Adrenal gland (tissue), 12 donors: ENCODE data around the gene LBHD2. TPM values are rescaled to one million over a fixed set of nuclear protein-coding genes. Genes with fewer than 3 reads are reported as not detected.
A peak's percentile ranks its signal among the peaks of the same experiment; 100 is the strongest.

ENCODE experiments used
- DNase-seq, 7 donors: peaks; one replicate each; pipeline ENCODE4 v3.0.0-alpha.2; 2019 to 2020
- H3K27ac ChIP-seq, 5 donors: fragments of 200-600 bp; sonication (generic) in 4 of 5; 1 replicate in 3 of 5; 2 replicates in 2 of 5; pipeline versions ENCODE4 v1.5.1 to v1.8.0; 2016 to 2020; ENCODE audit warnings: mild to moderate bottlenecking in 1 of 5
- H3K27me3 ChIP-seq: fragments of 200-600 bp; 2 replicates; pipeline ENCODE4 v1.8.0; 2021
- H3K36me3 ChIP-seq, 2 donors: fragments of 200-600 bp; replicated peaks in 1 of 2; 1 replicate in 1 of 2; 2 replicates in 1 of 2; pipeline versions ENCODE4 v1.5.1 to v1.8.0; 2018 to 2022
- H3K4me1 ChIP-seq, 2 donors: fragments of 200-600 bp; replicated peaks in 1 of 2; 1 replicate in 1 of 2; 2 replicates in 1 of 2; pipeline versions ENCODE4 v1.5.1 to v1.8.0; 2018 to 2021
- H3K4me3 ChIP-seq, 4 donors: fragments of 200-600 bp; sonication (generic) in 3 of 4; one replicate each; pipeline ENCODE4 v1.5.1; 2016 to 2018
- H3K9me3 ChIP-seq, 3 donors: fragments of 200-600 bp; sonication (generic) in 1 of 3; replicated peaks in 1 of 3; 1 replicate in 2 of 3; 2 replicates in 1 of 3; pipeline versions ENCODE4 v1.5.1 to v1.8.0; 2016 to 2021
- POLR2A ChIP-seq, 2 donors: fragments of 450-650 bp; IDR thresholded peaks; one replicate each; pipeline ENCODE4 v1.6.1; 2017; ENCODE audit warnings: antibody characterized with exemption in 2 of 2, mild to moderate bottlenecking in 2 of 2, moderate library complexity in 1 of 2
- WGBS, 4 donors: extraction: QIAGEN DNeasy Blood & Tissue Kit in 2 of 4; methylation state at CpG; one replicate each; pipeline versions ENCODE4 v1.1.5 to v1.1.7; 2013 to 2017; 5-methylcytosine and 5-hydroxymethylcytosine counted together
- intact Hi-C, 2 donors: fragments of 100-400 bp; cut with DNase I; formaldehyde crosslinking; loops; one replicate each; pipeline versions ENCODE4 v1.14.1 to v1.15.0; 2022 to 2023
- polyA plus RNA-seq, 3 donors: library from polyadenylated mRNA; stranded (reverse); fragments of 200-250 nt in 2 of 3; fragments of 350-450 nt in 1 of 3; fragmentation: Illumina TruSeq in 1 of 3; extraction: RNeasy Lipid Tissue Mini Kit (QIAGEN cat#74804) in 1 of 3; gene quantifications; one replicate each; pipeline ENCODE4 v1.2.3, GENCODE V29; 2013 to 2014
- total RNA-seq, 9 donors: library from RNA; depleted of rRNA in 4 of 9; stranded (reverse); fragments of >200 nt in 4 of 9; fragments of 120-200 nt in 1 of 9; fragmentation: NEBNext Ultra II Directional in 1 of 9; extraction: Animal tissue kit (Norgen Biotek cat#: 25700) in 1 of 9; gene quantifications; one replicate each; pipeline versions ENCODE4 v1.1.0 to v1.2.4, GENCODE V29; 2013 to 2023
- TF ChIP-seq, protein P1 (sequence below), 6 experiments: fragments of 450-650 bp in 4 of 6; fragments of 200-600 bp in 2 of 6; sonication (generic) in 1 of 6; IDR thresholded peaks; 1 replicate in 5 of 6; 2 replicates in 1 of 6; pipeline versions ENCODE4 v1.5.1 to v1.8.0; 2016 to 2021; ENCODE audit warnings: antibody characterized with exemption in 6 of 6, mild to moderate bottlenecking in 2 of 6, moderate library complexity in 1 of 6
- donor health status: healthy with polysubstance abuse.
- donor health status: Bipolar disorder and iron deficiency.
- donor health status: DM: yes; HTN: yes; CAD: no.
- donor health status: DM: no; HTN: no; CAD: no.
- donor health status: DM: no; HTN: no; CAD: no.
- donor health status: DM: yes; HTN: yes; CAD: no.

LBHD2 gene
- total and polyA plus RNA-seq, 12 donors, result 2.1 TPM; not detected in 11

DNA sequence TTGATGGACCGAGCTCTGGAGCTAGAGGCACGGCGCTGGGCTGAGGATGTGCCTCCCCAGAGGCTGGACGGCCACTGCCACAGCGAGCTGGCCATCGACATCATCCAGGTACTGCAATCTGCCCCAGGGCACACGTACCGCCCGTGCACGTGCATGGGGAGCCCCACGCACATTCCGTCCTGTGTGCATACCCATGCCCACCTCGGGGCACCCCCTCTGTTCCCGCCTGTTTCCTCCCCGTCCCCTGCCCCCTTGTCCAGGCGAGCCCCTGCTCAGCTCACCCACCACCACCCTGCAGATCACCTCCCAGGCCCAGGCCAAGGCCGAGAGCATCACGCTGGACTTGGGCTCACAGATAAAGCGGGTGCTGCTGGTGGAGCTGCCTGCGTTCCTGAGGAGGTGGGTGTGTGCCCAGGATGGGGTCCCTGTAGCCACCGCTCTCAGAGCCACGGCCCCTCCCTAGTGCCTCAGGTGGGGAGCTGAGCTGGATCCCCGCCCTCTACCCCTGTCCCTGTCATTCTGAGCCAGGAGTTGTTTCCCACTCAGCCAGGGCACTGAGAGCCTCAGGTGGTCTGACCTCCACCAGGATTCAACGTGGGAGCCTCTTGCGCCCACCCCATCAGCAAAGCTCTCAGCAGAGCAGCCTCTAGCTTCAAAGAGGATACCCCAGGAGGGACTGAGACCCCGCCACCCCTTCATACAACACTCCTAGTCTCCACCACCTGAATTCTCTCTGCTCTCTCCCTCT, 46.2 kb downstream of the LBHD2 start:
- H3K9me3 ChIP-seq, result no peaks in the 10 kb centered on the region
- intact Hi-C loops, result no loop called here
- 86 to 91% (median 87%) methylated on average over 19 to 26 of the region's 26 CpGs for WGBS, 4 donors
- no peaks in the 10 kb centered on the region for H3K27me3 ChIP-seq
- peak in 1 of 7 donors; percentile 45 for DNase-seq
- H3K4me3 ChIP-seq, result no peak overlapping the region
- H3K27ac ChIP-seq, result peak overlapping the region in 3 of 5 donors; percentile 35 to 72 (median 64)
- H3K4me1 ChIP-seq, result peaks cover 41 to 56% of the 10 kb centered on the region in 2 donors
- H3K36me3 ChIP-seq, result peaks cover 0 to 49% of the 10 kb centered on the region in 2 donors
- TF ChIP-seq, protein P1, sequence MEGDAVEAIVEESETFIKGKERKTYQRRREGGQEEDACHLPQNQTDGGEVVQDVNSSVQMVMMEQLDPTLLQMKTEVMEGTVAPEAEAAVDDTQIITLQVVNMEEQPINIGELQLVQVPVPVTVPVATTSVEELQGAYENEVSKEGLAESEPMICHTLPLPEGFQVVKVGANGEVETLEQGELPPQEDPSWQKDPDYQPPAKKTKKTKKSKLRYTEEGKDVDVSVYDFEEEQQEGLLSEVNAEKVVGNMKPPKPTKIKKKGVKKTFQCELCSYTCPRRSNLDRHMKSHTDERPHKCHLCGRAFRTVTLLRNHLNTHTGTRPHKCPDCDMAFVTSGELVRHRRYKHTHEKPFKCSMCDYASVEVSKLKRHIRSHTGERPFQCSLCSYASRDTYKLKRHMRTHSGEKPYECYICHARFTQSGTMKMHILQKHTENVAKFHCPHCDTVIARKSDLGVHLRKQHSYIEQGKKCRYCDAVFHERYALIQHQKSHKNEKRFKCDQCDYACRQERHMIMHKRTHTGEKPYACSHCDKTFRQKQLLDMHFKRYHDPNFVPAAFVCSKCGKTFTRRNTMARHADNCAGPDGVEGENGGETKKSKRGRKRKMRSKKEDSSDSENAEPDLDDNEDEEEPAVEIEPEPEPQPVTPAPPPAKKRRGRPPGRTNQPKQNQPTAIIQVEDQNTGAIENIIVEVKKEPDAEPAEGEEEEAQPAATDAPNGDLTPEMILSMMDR (IDR thresholded peaks at IDR 0.05), result no peak
- TF ChIP-seq POLR2A (IDR thresholded peaks at IDR 0.05), result no peak

DNA sequence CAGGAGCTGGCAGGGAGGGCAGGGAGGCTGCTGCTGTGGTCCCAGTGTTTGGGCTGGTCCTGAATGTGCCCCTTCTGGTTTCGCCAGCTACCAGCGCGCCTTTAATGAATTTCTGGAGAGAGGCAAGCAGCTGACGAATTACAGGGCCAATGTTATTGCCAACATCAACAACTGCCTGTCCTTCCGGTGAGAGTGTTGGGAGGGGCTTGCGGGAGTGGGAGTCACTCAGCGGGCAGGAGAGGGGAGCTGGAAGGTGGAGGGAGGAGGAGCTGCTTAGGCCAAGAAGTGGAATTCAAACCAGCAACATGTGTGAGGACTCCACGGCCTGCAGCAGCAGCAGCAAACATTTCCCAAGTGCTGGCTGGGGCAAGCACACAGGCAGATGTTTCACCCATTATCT, 47.0 kb downstream of the LBHD2 start:
- H3K4me1 ChIP-seq, result peaks cover 41 to 53% of the 10 kb centered on the region in 2 donors
- peaks cover 0 to 57% of the 10 kb centered on the region in 2 donors for H3K36me3 ChIP-seq
- TF ChIP-seq, protein P1 (IDR thresholded peaks at IDR 0.05), result no peak
- peak in 1 of 2 donors; percentile 45 for TF ChIP-seq POLR2A (IDR thresholded peaks at IDR 0.05)
- peak overlapping the region in 3 of 5 donors; percentile 15 to 72 (median 64) for H3K27ac ChIP-seq
- H3K4me3 ChIP-seq, result no peak overlapping the region
- no peaks in the 10 kb centered on the region for H3K9me3 ChIP-seq
- intact Hi-C loops, result no loop called here
- H3K27me3 ChIP-seq, result no peaks in the 10 kb centered on the region
- 44 to 54% (median 47%) methylated on average over 7 to 8 of the region's 8 CpGs for WGBS, 4 donors
- peak; percentile 56 to 90 (median 73) for DNase-seq

DNA sequence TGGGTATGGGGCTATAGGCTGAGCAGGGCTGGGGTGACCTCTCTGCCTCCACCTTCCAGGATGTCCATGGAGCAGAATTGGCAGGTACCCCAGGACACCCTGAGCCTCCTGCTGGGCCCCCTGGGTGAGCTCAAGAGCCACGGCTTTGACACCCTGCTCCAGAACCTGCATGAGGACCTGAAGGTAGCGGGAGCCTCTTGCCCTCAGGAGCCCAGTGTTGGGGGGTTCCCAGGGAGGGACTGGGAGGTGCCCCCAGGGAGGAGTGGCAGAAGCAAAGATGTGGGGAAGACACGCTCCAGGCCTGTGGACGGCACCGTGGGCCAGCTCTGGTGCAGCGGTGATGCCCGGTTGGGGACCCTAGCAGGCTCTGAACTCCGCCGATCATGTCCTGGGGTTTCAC, 47.6 kb downstream of the LBHD2 start:
- Histone ChIP-seq H3K4me1 (peaks cover 38 to 53% of the 10 kb centered on the region in 2 donors), H3K4me3 (no peak overlapping the region), H3K9me3 (no peaks in the 10 kb centered on the region), H3K36me3 (peaks cover 0 to 60% of the 10 kb centered on the region in 2 donors), H3K27me3 (no peaks in the 10 kb centered on the region), H3K27ac (peak overlapping the region in 4 of 5 donors; percentile 4 to 76 (median 68))
- whole genome bisulfite sequencing, 4 donors, result 95 to 100% (median 97%) methylated on average over 5 to 9 of the region's 9 CpGs; no CpG with 5 or more reads in 1 of the 4 donors
- peak in 3 of 7 donors; percentile 20 to 52 (median 23) for DNase-seq
- intact Hi-C loops, result no loop called here
- TF ChIP-seq POLR2A (IDR thresholded peaks at IDR 0.05), result no peak
- TF ChIP-seq, protein P1 (IDR thresholded peaks at IDR 0.05), result no peak

DNA sequence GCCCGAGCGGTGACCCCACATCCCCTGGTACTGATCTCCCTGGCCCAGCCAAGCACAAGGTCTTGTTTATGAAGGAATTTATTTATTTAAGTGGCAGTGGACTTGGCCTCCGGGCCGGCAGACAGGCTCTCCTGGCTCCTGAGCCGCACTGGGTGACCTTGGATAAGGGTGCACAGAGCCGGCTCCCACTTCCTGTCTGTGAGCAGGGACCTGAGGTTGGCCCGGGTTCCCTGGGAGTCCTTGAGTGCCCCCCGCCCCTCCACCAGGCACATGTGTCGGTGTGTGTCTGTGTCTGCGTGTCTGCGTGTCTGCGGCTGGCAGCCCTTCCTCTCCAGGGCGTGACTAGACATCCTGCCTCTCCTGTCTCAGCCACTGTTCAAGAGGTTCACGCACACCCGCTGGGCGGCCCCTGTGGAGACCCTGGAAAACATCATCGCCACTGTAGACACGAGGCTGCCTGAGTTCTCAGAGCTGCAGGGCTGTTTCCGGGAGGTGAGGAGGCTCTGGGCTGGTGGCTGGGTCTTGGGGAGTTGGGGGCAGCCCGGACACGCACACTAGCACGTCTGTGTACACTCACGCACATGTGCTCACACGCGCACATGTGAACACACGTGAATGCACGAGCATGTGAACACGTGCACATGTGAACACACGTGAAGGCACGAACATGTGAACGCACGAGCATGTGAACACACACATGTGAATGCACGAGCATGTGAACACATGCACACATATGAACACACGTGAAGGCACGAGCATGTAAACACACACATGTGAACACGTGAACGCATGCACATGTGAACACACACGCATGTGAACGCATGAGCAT, 48.6 kb downstream of the LBHD2 start:
- H3K4me3 ChIP-seq, result no peak overlapping the region
- intact Hi-C loops, result no loop called here
- peaks cover 0 to 60% of the 10 kb centered on the region in 2 donors for H3K36me3 ChIP-seq
- DNase-seq, result peak; percentile 35 to 92 (median 84)
- H3K9me3 ChIP-seq, result no peaks in the 10 kb centered on the region
- TF ChIP-seq POLR2A (IDR thresholded peaks at IDR 0.05), result peak in 1 of 2 donors; percentile 32
- TF ChIP-seq, protein P1 (IDR thresholded peaks at IDR 0.05), result no peak
- H3K4me1 ChIP-seq, result peaks cover 41 to 55% of the 10 kb centered on the region in 2 donors
- 54 to 78% (median 59%) methylated on average over 20 to 39 of the region's 39 CpGs for WGBS, 4 donors
- H3K27ac ChIP-seq, result peak overlapping the region; percentile 2 to 76 (median 64)
- no peaks in the 10 kb centered on the region for H3K27me3 ChIP-seq
